H1 (cell line): Measurements from ENCODE around the gene ZSCAN20. TPM values are rescaled to one million over a fixed set of nuclear protein-coding genes. Genes with fewer than 3 reads are reported as not detected.
A peak's percentile ranks its signal among the peaks of the same experiment; 100 is the strongest.

Source experiments
- MAFK ChIP-seq: IDR thresholded peaks from 2 replicates; pipeline ENCODE4 v1.6.1; 2012; ENCODE audit warnings: low read depth, mild to moderate bottlenecking, improper control_type of control experiment, low read length
- RAD21 ChIP-seq, 2 experiments: IDR thresholded peaks in 1 of 2; conservative IDR thresholded peaks in 1 of 2; 2 replicates each; pipeline ENCODE4 v1.6.1; 2011; ENCODE audit warnings: low read depth in 2 of 2, low read length in 2 of 2, improper control_type of control experiment in 1 of 2, inconsistent platforms in 1 of 2, mild to moderate bottlenecking in 1 of 2, moderate library complexity in 1 of 2
- SIX5 ChIP-seq: IDR thresholded peaks from 2 replicates; pipeline ENCODE4 v1.6.1; 2011; ENCODE audit warnings: mild to moderate bottlenecking, low read depth, low read length
- polyA plus RNA-seq, 7 experiments: library from polyadenylated mRNA; depleted of rRNA in 3 of 7; stranded (reverse) in 5 of 7; unstranded in 2 of 7; fragments of >200 nt in 5 of 7; fragments of 200-250 nt in 2 of 7; gene quantifications; 1 replicate in 5 of 7; 2 replicates in 1 of 7; 4 replicates in 1 of 7; pipeline versions ENCODE4 v1.2.1 to v1.2.3, GENCODE V29; 2011 to 2013; ENCODE audit warnings: missing spikeins in 2 of 7, mixed read lengths in 2 of 7
- total RNA-seq: library from RNA; stranded (reverse); fragmentation: NEBNext Ultra II Directional; extraction: Animal tissue kit (Norgen Biotek cat#: 25700); gene quantifications from 2 replicates; pipeline ENCODE4 v1.2.1, GENCODE V29; 2021
- TF ChIP-seq, protein P1 (sequence below): fragments of 300-600 bp; sonication (generic); IDR thresholded peaks from 2 replicates; pipeline ENCODE4 v1.7.1; 2012; ENCODE audit warnings: low read length, moderate library complexity, mild to moderate bottlenecking, inconsistent platforms; ENCODE audit not compliant: insufficient replicate concordance
- TF ChIP-seq, protein P2 (sequence below), 3 experiments: IDR thresholded peaks; 1 replicate in 2 of 3; 2 replicates in 1 of 3; pipeline versions ENCODE4 v1.5.1 to v1.6.1; 2011; ENCODE audit warnings: low read length in 3 of 3, mild to moderate bottlenecking in 3 of 3, inconsistent platforms in 2 of 3, low read depth in 1 of 3, moderate library complexity in 1 of 3; ENCODE audit not compliant: insufficient read depth in 1 of 3; ENCODE audit errors: control extremely low read depth in 1 of 3

Gene ZSCAN20
- total and polyA plus RNA-seq, 2 of the 8 experiments (the other 6 are each of a cell fraction or from before 2014, with no cell fraction given) = 0.70 to 3.4 TPM

DNA sequence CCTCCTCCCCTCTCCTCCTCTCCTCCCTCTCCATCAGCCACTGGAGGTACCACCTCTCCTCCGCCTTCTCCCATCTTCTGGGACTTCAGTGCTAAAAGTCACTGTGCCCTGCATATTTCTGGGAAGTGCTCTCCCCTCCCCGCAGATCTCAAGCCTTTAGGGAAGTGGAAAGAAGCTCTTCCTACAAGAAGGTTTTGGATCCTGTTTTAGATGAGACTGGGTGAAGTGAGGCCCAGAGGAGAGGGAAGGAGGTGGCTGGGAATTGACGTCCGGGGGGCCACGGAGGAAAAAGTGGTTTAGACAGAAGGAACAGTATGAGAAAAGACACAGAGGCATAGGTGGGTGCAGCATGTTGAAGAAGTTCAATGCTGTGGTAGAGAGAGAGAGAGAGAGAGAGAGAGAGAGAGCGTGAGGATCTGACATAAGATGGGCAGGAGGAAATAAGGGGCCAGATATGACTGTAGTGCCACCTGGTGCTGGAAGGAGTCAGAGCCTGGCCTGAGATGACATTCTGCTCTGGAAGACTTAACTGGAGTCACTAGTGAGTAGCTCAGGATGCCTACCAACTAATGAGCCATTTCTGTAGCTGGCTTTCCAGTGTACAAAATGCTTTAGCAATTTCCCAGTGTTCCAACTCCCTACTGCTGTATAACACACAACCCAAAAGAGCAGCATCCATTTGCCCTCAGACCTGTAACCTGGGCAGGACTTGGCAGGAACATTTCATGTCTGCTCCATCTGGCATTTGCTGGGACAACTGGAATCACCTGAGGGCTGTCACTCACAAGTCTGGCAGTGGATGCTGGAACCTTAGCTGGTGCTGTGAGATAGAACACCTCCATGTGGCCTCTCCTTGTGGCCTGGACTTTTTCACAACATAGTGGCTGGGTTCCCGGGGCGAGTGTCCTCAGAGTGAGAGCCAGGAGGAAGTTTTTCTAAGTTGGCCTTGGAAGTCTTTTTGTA is 16.6 kb upstream of the ZSCAN20 start (continued):
- no peak for TF ChIP-seq MAFK
- TF ChIP-seq, protein P1, sequence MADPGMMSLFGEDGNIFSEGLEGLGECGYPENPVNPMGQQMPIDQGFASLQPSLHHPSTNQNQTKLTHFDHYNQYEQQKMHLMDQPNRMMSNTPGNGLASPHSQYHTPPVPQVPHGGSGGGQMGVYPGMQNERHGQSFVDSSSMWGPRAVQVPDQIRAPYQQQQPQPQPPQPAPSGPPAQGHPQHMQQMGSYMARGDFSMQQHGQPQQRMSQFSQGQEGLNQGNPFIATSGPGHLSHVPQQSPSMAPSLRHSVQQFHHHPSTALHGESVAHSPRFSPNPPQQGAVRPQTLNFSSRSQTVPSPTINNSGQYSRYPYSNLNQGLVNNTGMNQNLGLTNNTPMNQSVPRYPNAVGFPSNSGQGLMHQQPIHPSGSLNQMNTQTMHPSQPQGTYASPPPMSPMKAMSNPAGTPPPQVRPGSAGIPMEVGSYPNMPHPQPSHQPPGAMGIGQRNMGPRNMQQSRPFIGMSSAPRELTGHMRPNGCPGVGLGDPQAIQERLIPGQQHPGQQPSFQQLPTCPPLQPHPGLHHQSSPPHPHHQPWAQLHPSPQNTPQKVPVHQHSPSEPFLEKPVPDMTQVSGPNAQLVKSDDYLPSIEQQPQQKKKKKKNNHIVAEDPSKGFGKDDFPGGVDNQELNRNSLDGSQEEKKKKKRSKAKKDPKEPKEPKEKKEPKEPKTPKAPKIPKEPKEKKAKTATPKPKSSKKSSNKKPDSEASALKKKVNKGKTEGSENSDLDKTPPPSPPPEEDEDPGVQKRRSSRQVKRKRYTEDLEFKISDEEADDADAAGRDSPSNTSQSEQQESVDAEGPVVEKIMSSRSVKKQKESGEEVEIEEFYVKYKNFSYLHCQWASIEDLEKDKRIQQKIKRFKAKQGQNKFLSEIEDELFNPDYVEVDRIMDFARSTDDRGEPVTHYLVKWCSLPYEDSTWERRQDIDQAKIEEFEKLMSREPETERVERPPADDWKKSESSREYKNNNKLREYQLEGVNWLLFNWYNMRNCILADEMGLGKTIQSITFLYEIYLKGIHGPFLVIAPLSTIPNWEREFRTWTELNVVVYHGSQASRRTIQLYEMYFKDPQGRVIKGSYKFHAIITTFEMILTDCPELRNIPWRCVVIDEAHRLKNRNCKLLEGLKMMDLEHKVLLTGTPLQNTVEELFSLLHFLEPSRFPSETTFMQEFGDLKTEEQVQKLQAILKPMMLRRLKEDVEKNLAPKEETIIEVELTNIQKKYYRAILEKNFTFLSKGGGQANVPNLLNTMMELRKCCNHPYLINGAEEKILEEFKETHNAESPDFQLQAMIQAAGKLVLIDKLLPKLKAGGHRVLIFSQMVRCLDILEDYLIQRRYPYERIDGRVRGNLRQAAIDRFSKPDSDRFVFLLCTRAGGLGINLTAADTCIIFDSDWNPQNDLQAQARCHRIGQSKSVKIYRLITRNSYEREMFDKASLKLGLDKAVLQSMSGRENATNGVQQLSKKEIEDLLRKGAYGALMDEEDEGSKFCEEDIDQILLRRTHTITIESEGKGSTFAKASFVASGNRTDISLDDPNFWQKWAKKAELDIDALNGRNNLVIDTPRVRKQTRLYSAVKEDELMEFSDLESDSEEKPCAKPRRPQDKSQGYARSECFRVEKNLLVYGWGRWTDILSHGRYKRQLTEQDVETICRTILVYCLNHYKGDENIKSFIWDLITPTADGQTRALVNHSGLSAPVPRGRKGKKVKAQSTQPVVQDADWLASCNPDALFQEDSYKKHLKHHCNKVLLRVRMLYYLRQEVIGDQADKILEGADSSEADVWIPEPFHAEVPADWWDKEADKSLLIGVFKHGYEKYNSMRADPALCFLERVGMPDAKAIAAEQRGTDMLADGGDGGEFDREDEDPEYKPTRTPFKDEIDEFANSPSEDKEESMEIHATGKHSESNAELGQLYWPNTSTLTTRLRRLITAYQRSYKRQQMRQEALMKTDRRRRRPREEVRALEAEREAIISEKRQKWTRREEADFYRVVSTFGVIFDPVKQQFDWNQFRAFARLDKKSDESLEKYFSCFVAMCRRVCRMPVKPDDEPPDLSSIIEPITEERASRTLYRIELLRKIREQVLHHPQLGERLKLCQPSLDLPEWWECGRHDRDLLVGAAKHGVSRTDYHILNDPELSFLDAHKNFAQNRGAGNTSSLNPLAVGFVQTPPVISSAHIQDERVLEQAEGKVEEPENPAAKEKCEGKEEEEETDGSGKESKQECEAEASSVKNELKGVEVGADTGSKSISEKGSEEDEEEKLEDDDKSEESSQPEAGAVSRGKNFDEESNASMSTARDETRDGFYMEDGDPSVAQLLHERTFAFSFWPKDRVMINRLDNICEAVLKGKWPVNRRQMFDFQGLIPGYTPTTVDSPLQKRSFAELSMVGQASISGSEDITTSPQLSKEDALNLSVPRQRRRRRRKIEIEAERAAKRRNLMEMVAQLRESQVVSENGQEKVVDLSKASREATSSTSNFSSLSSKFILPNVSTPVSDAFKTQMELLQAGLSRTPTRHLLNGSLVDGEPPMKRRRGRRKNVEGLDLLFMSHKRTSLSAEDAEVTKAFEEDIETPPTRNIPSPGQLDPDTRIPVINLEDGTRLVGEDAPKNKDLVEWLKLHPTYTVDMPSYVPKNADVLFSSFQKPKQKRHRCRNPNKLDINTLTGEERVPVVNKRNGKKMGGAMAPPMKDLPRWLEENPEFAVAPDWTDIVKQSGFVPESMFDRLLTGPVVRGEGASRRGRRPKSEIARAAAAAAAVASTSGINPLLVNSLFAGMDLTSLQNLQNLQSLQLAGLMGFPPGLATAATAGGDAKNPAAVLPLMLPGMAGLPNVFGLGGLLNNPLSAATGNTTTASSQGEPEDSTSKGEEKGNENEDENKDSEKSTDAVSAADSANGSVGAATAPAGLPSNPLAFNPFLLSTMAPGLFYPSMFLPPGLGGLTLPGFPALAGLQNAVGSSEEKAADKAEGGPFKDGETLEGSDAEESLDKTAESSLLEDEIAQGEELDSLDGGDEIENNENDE = no peak
- TF ChIP-seq SIX5 = no peak
- TF ChIP-seq, protein P2, sequence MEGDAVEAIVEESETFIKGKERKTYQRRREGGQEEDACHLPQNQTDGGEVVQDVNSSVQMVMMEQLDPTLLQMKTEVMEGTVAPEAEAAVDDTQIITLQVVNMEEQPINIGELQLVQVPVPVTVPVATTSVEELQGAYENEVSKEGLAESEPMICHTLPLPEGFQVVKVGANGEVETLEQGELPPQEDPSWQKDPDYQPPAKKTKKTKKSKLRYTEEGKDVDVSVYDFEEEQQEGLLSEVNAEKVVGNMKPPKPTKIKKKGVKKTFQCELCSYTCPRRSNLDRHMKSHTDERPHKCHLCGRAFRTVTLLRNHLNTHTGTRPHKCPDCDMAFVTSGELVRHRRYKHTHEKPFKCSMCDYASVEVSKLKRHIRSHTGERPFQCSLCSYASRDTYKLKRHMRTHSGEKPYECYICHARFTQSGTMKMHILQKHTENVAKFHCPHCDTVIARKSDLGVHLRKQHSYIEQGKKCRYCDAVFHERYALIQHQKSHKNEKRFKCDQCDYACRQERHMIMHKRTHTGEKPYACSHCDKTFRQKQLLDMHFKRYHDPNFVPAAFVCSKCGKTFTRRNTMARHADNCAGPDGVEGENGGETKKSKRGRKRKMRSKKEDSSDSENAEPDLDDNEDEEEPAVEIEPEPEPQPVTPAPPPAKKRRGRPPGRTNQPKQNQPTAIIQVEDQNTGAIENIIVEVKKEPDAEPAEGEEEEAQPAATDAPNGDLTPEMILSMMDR (IDR thresholded peaks at IDR 0.05; ENCODE audit: control extremely low read depth in 1 of 3, insufficient read depth in 1 of 3, low read depth in 1 of 3, low read length in 3 of 3) = peak; percentile 68 to 93 (median 77)
- TF ChIP-seq RAD21 (IDR thresholded peaks at IDR 0.05 in 1 of 2, conservative IDR thresholded peaks at IDR 0.05 in 1 of 2; ENCODE audit: low read depth in 2 of 2, low read length in 2 of 2) = peak; percentile 83 to 87
